Germinal center (tissue), 1 donor: Measurements from ENCODE around the gene CFAP58.
A peak's percentile ranks its signal among the peaks of the same experiment; 100 is the strongest.

Experiments
- DNase-seq: peaks from one replicate; pipeline ENCODE4 v3.0.0; 2012; ENCODE audit warnings: mixed read lengths, low spot score

The CFAP58 gene

GRCh38 chr10:104336821-104337467, 16.7 kb upstream of the CFAP58 start:
- DNase-seq = no peak

- peak; percentile 71 for DNase-seq
Measured at GRCh38 chr10:104337521-104337984, 16.1 kb upstream of the CFAP58 start.

DNA sequence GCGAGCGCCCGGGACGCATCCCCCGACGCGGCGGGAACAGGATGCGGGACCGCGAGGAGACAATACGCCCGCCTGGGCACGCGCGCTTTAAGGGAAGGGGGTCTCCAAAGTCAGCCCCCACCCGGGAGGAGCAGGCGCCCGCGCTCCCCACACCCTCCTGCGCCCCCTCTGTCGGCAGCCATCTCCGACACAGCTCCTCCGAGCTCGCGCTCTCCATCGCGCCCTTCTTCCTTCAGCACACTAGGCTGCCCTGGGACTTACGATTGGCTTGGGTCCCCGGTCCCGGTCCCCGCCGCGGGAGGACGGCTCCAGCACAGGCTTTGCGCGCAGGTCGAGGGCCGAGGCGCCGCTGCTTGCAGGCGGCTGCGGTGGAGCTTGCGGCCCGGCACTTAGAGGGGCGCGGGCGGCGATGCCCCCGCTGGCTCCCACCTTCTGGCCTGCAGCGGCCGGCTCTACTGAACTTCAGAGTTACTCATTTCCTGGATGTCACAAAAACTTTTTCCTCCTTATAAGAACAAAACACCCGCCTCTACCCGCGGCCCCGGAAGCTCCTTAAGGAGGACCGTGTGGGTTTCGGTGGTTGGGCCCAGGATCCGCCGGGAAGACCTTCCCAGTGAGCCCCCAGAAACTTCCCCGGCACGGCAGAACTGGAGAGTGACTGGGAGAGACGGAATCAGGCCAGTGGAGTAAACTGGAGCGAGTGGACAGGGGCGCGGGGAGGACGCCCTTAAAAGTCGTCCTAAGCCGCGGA, 15.5 kb upstream of the CFAP58 start, which contains the start of gene ITPRIP:
Gene ITPRIP, minus strand, starts transcription at position 481 of the 751 bp plus-strand sequence. CDS start 22,414 bp downstream, outside the sequence.
- peak; percentile 75 for DNase-seq

- DNase-seq = no peak
Measured at GRCh38 chr10:104339469-104340110, 14.0 kb upstream of the CFAP58 start.

DNA sequence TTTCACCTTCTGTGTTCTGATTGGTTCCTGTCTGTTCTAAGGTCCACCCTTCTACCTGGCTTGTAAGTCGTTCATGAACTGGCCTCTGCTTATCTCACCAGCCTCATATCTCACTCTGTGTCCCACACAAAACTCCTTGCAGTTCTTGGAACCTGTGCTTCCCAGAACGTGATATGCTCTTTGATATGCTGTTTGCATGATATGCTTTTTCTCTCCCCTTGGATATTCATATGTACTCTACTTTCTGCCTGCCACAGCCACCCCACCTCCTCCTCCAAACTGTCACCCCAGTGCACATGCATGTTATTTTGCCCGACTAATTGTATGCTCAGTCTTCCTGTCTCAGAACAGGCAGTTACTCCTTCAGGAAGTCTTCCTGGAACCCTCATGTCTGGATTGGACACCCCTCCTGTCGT, 13.5 kb upstream of the CFAP58 start:
- no peak for DNase-seq

- no peak for DNase-seq
Measured at GRCh38 chr10:104340641-104341040, 13.0 kb upstream of the CFAP58 start.

DNA sequence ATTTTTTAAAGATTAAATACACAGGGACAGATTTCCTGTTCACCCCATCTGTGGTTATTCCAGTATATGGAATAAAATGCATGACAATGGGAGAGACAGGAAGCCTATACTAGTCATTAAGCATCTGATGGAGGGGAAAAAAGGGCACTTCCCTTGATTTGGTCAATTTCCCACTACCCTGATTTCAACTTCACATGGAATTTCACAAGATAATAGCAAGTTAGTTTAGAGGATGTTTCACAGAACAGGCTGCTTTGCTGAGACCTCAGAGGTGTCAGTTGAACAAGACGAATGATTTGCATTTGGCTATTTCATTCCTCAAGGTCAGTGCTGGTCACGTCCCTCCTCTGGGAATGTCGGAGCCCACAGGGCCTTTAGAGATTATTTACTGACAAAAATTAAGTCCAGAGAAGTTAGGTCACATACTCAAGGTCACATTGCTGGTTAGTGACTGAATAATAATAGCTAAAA, 10.7 kb upstream of the CFAP58 start:
- DNase-seq = no peak

DNA sequence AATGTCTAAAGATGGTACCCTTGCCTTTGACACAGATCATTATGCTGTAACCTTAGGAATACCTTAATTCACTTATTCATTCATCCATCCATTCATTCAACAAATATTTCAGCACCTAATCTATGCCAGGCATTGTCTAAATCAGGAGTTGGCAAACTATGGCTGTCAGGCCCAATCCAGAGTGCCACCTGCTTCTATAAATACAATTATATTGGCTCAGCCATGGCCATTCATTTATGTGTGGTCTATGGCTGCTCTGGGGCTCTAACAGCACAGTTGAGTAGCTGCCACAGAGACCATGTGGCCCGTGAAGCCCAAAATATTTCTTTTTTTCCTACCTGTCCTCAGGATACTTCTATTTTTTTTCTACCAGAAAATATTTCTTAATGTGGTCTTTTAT, 9.4 kb upstream of the CFAP58 start:
- DNase-seq = no peak

DNA sequence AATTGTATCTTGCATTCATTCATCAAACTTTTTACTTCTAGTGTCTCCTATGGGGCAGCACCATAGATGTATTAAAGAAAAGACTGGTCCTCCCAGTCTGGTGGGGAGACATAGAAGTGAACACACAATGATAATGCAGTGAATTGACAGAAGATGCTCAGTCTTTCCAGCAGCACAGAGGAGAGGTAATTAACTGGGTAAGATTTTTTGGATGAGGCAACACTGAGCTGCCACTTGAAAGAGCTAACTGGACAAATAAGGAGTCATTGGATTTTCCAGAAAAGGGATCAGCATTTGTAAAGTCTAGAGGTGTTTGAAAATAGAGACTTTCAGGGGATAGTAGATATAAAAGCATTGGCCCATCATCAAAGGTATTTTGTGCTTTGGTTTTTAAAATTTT, 8.1 kb upstream of the CFAP58 start:
- DNase-seq = no peak

DNA sequence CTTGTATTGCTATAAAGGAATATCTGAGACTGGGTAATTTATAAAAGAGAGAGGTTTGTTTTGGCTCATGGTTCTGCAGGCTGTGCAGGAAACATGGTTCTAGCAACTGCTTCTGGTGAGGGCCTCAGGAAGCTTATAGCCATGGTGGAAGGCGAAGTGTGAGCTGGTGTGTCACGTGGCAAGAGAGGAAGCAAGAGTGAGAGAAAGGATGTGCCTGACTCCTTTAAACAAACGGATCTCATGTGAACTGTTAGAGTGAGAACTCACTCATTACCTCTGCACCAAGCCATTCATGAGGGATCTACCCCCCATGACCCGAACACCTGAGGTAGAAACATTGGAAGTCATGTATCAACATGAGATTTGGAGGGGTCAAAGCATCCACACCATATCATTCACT, 7.7 kb upstream of the CFAP58 start:
- no peak for DNase-seq

DNA sequence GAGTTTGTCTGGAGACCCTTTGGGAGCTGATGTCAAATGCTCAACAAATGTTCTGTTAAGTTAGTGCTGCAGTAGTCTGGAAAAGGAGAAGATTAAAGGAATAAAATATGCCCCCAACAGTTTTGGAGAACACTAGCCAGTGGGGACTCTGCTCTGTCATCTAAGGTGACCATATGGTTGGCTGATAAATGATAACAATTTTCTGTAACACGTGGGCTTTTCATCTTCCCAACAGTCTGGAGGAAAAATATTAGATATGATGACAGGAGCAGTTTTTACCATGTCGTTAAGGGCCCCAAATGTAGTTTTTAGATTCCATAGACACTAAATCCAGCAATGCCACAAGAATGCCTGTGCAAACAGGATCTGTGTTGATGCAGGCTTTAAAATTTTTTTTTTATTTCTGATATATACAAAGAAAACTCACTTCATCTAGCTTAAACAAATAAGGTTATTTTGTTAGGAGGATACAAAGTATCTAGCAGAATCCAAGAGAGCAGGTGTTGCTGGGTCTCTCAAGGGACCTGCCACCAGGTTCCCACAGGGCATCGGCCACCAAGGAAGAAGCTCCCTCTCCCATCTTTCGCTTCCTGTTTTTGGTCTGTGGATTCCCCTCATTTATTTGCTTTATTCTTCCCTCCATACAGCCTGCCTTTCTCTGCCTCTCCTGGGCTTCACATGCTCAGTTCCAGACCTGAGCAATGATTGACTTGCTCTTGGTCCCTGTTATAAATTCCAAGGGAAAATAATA, 6.2 kb upstream of the CFAP58 start:
- DNase-seq = no peak

DNA sequence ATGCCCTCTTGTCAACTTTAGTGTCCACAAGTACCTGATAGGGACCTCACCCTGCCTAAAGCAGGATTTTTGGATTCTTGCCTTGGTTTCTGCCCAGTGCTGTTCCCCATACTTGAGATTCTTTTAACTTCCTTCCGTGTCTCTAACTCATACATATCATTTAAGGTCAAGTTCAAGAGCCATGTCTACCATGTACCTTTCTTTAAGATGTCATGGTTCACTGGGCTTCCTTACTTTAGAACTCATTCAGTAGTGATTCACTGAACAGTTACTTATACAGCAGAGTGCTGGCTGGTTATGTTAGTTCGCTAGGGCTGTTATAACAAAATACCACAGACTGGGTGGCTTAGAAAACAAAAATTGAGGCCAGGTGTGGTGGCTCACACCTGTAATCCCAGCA, 5.0 kb upstream of the CFAP58 start:
- DNase-seq = no peak

GRCh38 chr10:104349623-104350126, 4.0 kb upstream of the CFAP58 start:
- peak; percentile 42 for DNase-seq

GRCh38 chr10:104350127-104350635, 3.5 kb upstream of the CFAP58 start:
- DNase-seq = peak; percentile 42

DNA sequence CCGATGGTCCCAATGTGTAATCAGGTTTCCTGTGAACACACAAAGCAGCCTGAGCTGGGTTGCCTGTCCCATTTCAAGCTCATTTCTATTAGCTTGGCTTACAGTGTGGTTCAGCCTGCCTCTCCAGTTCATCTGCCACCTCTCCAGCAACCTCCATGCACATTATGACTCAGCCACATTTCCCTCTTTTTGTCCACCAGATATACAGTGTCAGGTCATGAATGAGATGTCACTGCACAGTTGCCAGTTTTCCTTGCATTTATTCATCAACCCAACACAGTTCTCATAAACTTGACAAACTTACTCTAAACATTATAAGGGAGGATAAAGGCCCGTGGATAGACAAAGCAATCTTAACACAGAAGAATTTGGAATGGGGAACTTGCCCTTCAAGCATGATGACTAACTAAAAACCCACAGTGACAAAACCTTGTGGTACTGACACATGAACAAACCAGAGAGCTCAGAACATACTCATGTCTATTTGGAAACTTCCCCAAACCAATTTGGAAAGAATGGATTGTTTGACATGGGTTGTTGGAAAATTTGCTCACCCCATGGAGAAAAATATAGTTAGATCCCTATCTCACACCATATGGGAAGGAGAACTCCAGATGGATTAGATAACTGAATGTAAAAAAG, 2.5 kb upstream of the CFAP58 start:
- DNase-seq = no peak

DNA sequence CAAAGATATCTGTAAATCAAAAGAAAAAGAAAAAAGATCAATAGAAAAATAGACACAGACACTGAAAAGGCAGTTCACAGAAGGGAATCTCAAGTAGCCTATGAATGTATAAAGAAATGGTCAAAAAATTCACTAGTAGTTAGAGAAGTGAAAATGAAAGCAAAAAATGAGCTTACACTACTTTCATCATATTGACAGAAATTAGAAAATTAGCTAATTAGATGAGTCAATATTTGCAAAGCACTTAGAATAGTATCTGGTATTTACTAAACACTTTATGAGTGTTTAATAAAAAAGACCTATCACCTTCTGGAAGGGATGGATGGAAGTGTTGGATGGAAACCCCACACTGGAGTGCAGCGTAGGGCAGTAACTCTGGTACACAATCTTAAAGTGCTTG, 1.7 kb upstream of the CFAP58 start:
- DNase-seq = no peak

DNA sequence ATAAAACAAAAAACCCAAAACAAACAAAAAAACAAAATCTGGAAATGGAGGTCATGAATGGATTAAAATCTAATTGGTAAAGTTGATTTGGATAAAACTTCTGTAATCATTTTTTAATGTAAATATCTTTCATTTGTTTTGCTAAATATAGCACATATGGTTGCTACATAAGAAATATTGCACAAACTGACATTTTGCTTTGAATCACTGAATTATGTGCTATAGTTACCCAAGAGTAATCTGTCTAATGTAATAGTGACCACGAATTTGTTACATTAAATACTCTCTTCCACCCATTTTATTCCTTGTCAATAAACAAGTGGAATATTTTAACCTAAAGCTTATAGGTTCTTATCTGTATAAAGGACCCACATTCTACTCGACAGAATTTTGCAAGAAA, 6.2 kb downstream of the CFAP58 start:
- DNase-seq = no peak

- no peak for DNase-seq
Measured at GRCh38 chr10:104367904-104368303, 14.3 kb downstream of the CFAP58 start.

DNA sequence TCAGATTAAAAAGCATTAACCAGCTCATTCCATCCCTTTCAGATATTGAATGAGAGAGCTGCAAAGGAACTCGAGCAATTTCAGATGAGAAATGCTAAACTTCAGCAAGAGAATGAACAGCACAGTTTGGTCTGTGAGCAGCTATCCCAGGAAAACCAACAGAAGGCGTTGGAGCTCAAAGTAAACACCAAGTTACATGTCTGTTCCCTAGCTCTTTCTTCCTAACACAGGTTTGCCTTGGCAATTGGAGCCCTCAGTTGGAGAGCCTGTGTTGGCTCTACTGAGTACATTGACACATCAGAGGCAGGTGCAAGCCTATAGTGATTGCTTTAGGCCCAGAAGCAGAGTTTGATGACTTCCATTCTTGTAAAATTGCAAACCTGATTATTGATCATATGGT, 14.7 kb downstream of the CFAP58 start:
- no peak for DNase-seq

GRCh38 chr10:104371753-104372152, 18.1 kb downstream of the CFAP58 start:
- DNase-seq = no peak

- DNase-seq = no peak
Measured at GRCh38 chr10:104374591-104374990, 21.0 kb downstream of the CFAP58 start.
